Hepatocyte (in vitro differentiated cells): ENCODE data around the gene KCNG3.

Experiments used
- EZH2 ChIP-seq: fragments of 200-600 bp; sonication (generic); IDR thresholded peaks from 2 replicates; pipeline ENCODE4 v1.6.1; 2016; ENCODE audit warnings: antibody characterized with exemption, mild to moderate bottlenecking, borderline replicate concordance
- TF ChIP-seq, protein P1 (sequence below): fragments of 200-600 bp; sonication (generic); IDR thresholded peaks from 2 replicates; pipeline ENCODE4 v1.5.1; 2016; ENCODE audit warnings: antibody characterized with exemption, mild to moderate bottlenecking; ENCODE audit not compliant: poor library complexity

DNA sequence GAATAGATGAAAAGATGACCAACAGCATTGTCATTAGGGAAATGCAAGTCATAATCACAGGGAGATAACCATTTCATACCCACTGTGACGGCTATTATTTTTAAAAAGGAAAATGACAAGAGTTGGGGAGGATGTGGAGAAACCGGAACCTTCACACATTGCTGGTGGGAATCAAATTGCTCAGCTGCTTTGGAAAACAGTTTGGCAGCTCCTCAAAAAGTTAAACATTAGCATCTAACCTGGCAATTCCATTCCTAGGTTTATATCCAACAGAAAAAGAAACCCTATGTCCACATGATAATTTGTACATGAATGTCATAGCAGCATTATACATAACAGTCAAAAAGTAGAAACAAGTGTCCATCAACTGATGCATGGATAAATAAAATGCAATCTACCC is 58.2 kb downstream of the KCNG3 start:
- TF ChIP-seq, protein P1, sequence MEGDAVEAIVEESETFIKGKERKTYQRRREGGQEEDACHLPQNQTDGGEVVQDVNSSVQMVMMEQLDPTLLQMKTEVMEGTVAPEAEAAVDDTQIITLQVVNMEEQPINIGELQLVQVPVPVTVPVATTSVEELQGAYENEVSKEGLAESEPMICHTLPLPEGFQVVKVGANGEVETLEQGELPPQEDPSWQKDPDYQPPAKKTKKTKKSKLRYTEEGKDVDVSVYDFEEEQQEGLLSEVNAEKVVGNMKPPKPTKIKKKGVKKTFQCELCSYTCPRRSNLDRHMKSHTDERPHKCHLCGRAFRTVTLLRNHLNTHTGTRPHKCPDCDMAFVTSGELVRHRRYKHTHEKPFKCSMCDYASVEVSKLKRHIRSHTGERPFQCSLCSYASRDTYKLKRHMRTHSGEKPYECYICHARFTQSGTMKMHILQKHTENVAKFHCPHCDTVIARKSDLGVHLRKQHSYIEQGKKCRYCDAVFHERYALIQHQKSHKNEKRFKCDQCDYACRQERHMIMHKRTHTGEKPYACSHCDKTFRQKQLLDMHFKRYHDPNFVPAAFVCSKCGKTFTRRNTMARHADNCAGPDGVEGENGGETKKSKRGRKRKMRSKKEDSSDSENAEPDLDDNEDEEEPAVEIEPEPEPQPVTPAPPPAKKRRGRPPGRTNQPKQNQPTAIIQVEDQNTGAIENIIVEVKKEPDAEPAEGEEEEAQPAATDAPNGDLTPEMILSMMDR, result no peak
- no peak for TF ChIP-seq EZH2
